ENCODE data around the gene IL1R1. TPM values are rescaled to one million over a fixed set of nuclear protein-coding genes. Genes with fewer than 3 reads are reported as not detected.

The IL1R1 gene
- total and polyA plus RNA-seq, 2 of the 4 experiments (the other 2 are of a cell fraction), result 6.5 to 13.8 TPM

DNA sequence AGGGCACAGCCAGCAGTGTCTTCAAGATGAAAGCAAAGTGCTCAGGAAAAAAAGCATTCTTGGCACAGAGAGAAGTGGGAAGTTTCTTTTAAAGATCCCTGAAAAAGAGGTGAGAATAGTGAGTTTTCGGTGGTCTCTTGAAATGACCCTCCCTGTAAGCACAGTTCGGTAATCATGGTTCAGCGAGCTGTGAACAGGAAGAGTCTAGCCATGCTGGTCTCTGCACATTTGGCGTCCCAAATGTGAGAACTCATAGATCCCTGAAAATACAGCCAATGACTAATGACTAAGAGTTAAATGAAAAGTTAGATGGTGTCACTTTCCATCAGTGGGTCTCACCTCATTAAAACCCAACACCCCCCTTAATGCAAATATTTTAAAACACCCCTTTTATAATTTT is 3.4 kb downstream of the IL1R1 start:
- no peak overlapping the region for H2BK120ac ChIP-seq (ENCODE audit: low read depth, low read length)
- no TSS peak for BruUV-seq (replicated peaks)
- CTCF ChIA-PET, result no interaction called here
- H4K8ac ChIP-seq (ENCODE audit: low read depth in 2 of 2, low read length in 2 of 2), result no peak overlapping the region
- H2AK9ac ChIP-seq (replicated peaks; ENCODE audit: low read depth, low read length, poor library complexity), result no peak overlapping the region
- no peak overlapping the region for H2BK20ac ChIP-seq (ENCODE audit: low read depth, low read length)
- intact Hi-C loops (cut with micrococcal nuclease) (no loop called here), in situ Hi-C loops (cut with MboI; ENCODE audit: low sequenced_read_pairs) (loop anchor here (10.0 kb wide), 1 partner anchor 121 kb away; no protein-coding TSS in a partner anchor), dilution Hi-C loops (cut with HindIII; ENCODE audit: low sequenced_read_pairs, unreplicated experiment) (no loop called here)
- TF ChIP-seq, protein P1, sequence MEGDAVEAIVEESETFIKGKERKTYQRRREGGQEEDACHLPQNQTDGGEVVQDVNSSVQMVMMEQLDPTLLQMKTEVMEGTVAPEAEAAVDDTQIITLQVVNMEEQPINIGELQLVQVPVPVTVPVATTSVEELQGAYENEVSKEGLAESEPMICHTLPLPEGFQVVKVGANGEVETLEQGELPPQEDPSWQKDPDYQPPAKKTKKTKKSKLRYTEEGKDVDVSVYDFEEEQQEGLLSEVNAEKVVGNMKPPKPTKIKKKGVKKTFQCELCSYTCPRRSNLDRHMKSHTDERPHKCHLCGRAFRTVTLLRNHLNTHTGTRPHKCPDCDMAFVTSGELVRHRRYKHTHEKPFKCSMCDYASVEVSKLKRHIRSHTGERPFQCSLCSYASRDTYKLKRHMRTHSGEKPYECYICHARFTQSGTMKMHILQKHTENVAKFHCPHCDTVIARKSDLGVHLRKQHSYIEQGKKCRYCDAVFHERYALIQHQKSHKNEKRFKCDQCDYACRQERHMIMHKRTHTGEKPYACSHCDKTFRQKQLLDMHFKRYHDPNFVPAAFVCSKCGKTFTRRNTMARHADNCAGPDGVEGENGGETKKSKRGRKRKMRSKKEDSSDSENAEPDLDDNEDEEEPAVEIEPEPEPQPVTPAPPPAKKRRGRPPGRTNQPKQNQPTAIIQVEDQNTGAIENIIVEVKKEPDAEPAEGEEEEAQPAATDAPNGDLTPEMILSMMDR (conservative IDR thresholded peaks at IDR 0.05; ENCODE audit: low read depth, low read length), result no peak
- TF ChIP-seq MAZ (IDR thresholded peaks at IDR 0.05; ENCODE audit: borderline replicate concordance, low read depth, low read length) (no peak), MXI1 (IDR thresholded peaks at IDR 0.05; ENCODE audit: borderline replicate concordance, low read depth, low read length) (no peak), RAD21 (IDR thresholded peaks at IDR 0.05; ENCODE audit: low read length) (no peak), BHLHE40 (IDR thresholded peaks at IDR 0.05; ENCODE audit: low read depth, low read length) (no peak), FOS (IDR thresholded peaks at IDR 0.05; ENCODE audit: low read depth, low read length) (no peak), CEBPB (IDR thresholded peaks at IDR 0.05; ENCODE audit: low read depth, low read length) (no peak), NFE2L2 (IDR thresholded peaks at IDR 0.05; ENCODE audit: low read depth, low read length) (no peak), RFX5 (IDR thresholded peaks at IDR 0.05; ENCODE audit: low read depth, low read length) (no peak), SMC3 (IDR thresholded peaks at IDR 0.05; ENCODE audit: low read depth, low read length) (no peak), MAFK (IDR thresholded peaks at IDR 0.05; ENCODE audit: low read depth, low read length) (no peak), RCOR1 (IDR thresholded peaks at IDR 0.05; ENCODE audit: insufficient replicate concordance, low read length) (no peak)
- TF ChIP-seq, protein P2, sequence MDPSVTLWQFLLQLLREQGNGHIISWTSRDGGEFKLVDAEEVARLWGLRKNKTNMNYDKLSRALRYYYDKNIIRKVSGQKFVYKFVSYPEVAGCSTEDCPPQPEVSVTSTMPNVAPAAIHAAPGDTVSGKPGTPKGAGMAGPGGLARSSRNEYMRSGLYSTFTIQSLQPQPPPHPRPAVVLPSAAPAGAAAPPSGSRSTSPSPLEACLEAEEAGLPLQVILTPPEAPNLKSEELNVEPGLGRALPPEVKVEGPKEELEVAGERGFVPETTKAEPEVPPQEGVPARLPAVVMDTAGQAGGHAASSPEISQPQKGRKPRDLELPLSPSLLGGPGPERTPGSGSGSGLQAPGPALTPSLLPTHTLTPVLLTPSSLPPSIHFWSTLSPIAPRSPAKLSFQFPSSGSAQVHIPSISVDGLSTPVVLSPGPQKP (IDR thresholded peaks at IDR 0.05; ENCODE audit: borderline replicate concordance, low read depth, low read length), result no peak
- H3K27ac ChIP-seq (ENCODE audit: insufficient read depth, low read length), result no peak overlapping the region
- H2BK15ac ChIP-seq (ENCODE audit: low read depth, low read length), result no peak overlapping the region
- H3K4ac ChIP-seq (ENCODE audit: low read depth, low read length), result no peak overlapping the region
- H2AK5ac ChIP-seq (ENCODE audit: low read depth, low read length), result no peak overlapping the region
- WGBS, 2 experiments (ENCODE audit: extremely low coverage in 2 of 2, insufficient read length in 1 of 2), result no CpG with 5 or more reads among the region's 4 CpGs
- peaks cover 47% of the 10 kb centered on the region for H3K36me3 ChIP-seq (ENCODE audit: control insufficient read depth, insufficient read depth, low read length)
- H3K23ac ChIP-seq (ENCODE audit: low read depth, low read length), result no peak overlapping the region
- DNase-seq (no peak), ATAC-seq (ENCODE audit: low read depth) (no peak)
- H3K14ac ChIP-seq (replicated peaks; ENCODE audit: low read depth, low read length), result no peak overlapping the region
- peaks cover 34% of the 10 kb centered on the region for H3K9me3 ChIP-seq (ENCODE audit: control insufficient read depth, insufficient read depth, low read length)
- H3K18ac ChIP-seq (ENCODE audit: low read depth, low read length), result no peak overlapping the region
- no peak overlapping the region for H2AFZ ChIP-seq (replicated peaks; ENCODE audit: low read length, poor library complexity)
- H3K9me1 ChIP-seq (ENCODE audit: insufficient read depth, low read length), result peaks cover 10% of the 10 kb centered on the region
- H3K56ac ChIP-seq (ENCODE audit: extremely low read depth, insufficient read depth, low read length), result no peak overlapping the region
- POLR2A ChIA-PET (ENCODE audit: unreplicated experiment), result no interaction called here
- H3K4me1 ChIP-seq (ENCODE audit: control insufficient read depth, insufficient read depth, low read length), result peaks cover 13% of the 10 kb centered on the region
- peaks cover 11% of the 10 kb centered on the region for H4K20me1 ChIP-seq (ENCODE audit: insufficient read depth, low read length)
- no peak overlapping the region for H3K4me2 ChIP-seq (ENCODE audit: low read depth, low read length)
- no peak overlapping the region for H3K4me3 ChIP-seq (ENCODE audit: insufficient read depth, low read depth, low read length)
- H2BK5ac ChIP-seq (ENCODE audit: low read depth, low read length, poor library complexity, severe bottlenecking), result no peak overlapping the region
- peaks cover 48 to 77% of the 10 kb centered on the region in 2 experiments for H3K79me1 ChIP-seq (ENCODE audit: low read depth in 1 of 2, low read length in 2 of 2)
- H4K5ac ChIP-seq (ENCODE audit: low read depth, low read length), result no peak overlapping the region
- no peak overlapping the region for H3K9ac ChIP-seq (ENCODE audit: low read depth, low read length)
- H4K91ac ChIP-seq (ENCODE audit: insufficient read depth, low read depth, low read length), result no peak overlapping the region
- H3K27me3 ChIP-seq (ENCODE audit: control insufficient read depth, insufficient read depth, low read length), result no peaks in the 10 kb centered on the region

All from IMR-90 (cell line).